ENCODE results near the gene NPL. TPM values are rescaled to one million over a fixed set of nuclear protein-coding genes. Genes with fewer than 3 reads are reported as not detected.

The NPL gene
- total and polyA plus RNA-seq, 2 of the 13 experiments (the other 11 are each of a cell fraction or from before 2014, with no cell fraction given) = 0.03 to 0.04 TPM

DNA sequence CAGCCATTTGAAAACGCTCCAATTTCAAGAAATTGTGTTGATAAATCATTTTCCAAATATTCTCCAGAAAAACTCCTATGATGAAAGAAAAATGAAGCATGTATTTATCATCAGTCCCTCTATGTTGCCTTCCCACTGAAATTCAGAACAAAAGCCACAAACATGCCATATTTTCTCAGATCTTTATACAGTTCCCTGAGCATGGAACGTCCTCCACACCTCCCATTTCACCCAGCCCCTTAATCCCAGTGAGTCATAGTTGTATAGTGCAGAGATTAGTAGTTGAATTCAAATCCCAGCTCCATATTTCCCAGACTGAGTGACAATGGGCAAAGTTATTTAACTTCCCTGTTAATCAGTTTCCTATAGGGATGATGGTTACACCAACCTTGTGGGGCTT is 20.6 kb upstream of the NPL start (continued):
- TF ChIP-seq, protein P1, sequence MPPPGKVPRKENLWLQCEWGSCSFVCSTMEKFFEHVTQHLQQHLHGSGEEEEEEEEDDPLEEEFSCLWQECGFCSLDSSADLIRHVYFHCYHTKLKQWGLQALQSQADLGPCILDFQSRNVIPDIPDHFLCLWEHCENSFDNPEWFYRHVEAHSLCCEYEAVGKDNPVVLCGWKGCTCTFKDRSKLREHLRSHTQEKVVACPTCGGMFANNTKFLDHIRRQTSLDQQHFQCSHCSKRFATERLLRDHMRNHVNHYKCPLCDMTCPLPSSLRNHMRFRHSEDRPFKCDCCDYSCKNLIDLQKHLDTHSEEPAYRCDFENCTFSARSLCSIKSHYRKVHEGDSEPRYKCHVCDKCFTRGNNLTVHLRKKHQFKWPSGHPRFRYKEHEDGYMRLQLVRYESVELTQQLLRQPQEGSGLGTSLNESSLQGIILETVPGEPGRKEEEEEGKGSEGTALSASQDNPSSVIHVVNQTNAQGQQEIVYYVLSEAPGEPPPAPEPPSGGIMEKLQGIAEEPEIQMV (CRISPR knock-in tag; IDR thresholded peaks at IDR 0.05; ENCODE audit: low read depth) = no peak
- no peak for TF ChIP-seq HOXA5 (CRISPR knock-in tag; IDR thresholded peaks at IDR 0.05)

DNA sequence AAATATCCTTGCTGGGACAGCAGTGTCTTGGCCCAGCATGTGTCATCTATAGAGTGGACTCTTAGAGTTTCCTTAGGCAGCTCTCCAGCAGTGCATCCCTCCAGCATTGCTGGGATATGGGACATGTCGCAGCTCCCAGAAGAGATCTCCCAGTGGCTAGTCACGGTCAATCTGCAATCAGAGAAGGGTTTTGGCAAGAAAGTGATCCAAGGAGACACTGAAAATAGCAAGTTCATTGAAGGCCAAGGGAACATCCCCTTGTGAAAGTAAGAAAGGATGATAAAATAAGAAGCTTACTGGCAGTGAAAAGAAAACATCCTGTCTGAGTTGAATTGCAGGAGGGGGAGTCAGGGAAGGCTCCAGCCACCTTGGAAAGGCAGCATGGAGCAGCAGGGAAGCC is 19.3 kb upstream of the NPL start:
- Histone ChIP-seq H3K79me2 (ENCODE audit: insufficient read depth, low read length) (no peaks in the 10 kb centered on the region), H3K4me2 (ENCODE audit: low read depth, low read length) (no peak overlapping the region), H3K9ac (ENCODE audit: insufficient read depth, low read depth, low read length) (no peak overlapping the region), H3K9me3 (ENCODE audit: low read length) (no peaks in the 10 kb centered on the region), H3K27ac (ENCODE audit: extremely low read length, insufficient read depth, low read length) (no peak overlapping the region), H3K4me1 (ENCODE audit: insufficient read depth, low read length) (no peaks in the 10 kb centered on the region), H3K4me3 (replicated peaks in 1 of 3; ENCODE audit: insufficient read depth in 1 of 3, low read depth in 2 of 3, low read length in 3 of 3) (no peak overlapping the region), H3K36me3 (replicated peaks in 1 of 2; ENCODE audit: control insufficient read depth in 1 of 2, insufficient read depth in 2 of 2, low read length in 2 of 2) (no peaks in the 10 kb centered on the region), H2AFZ (ENCODE audit: low read length) (no peak overlapping the region), H4K20me1 (ENCODE audit: insufficient read depth, low read length) (no peaks in the 10 kb centered on the region), H3K27me3 (ENCODE audit: control insufficient read depth in 1 of 2, insufficient read depth in 2 of 2, low read length in 2 of 2) (peaks cover 0 to 6% of the 10 kb centered on the region in 2 experiments; a peak in 1 of 5 replicates)
- no TSS peak for BruUV-seq (replicated peaks)
- 21% methylated on average over 2 of the region's 2 CpGs for WGBS (ENCODE audit: low lambda C conversion rate)
- CTCF ChIA-PET (ENCODE audit: low intra/inter-chr PET ratio, low total read pairs) = no interaction called here
- ATAC-seq (no peak), FAIRE-seq (no peak), DNase-seq (ENCODE audit: low spot score) (no peak)
- intact Hi-C loops (cut with micrococcal nuclease; ENCODE audit: unreplicated experiment) = no loop called here
- POLR2A ChIA-PET = no interaction called here
- in situ Hi-C loops (cut with HindIII; ENCODE audit: extremely low pct_ligation_motif_present, low pct_unique_long_range_greater_than_20kb) = no loop called here
- TF ChIP-seq, protein P2, sequence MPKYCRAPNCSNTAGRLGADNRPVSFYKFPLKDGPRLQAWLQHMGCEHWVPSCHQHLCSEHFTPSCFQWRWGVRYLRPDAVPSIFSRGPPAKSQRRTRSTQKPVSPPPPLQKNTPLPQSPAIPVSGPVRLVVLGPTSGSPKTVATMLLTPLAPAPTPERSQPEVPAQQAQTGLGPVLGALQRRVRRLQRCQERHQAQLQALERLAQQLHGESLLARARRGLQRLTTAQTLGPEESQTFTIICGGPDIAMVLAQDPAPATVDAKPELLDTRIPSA (CRISPR knock-in tag; IDR thresholded peaks at IDR 0.05; ENCODE audit: borderline replicate concordance) = no peak
- no peak for TF ChIP-seq MAF1 (CRISPR knock-in tag; IDR thresholded peaks at IDR 0.05; ENCODE audit: borderline replicate concordance)
- TF ChIP-seq, protein P3, sequence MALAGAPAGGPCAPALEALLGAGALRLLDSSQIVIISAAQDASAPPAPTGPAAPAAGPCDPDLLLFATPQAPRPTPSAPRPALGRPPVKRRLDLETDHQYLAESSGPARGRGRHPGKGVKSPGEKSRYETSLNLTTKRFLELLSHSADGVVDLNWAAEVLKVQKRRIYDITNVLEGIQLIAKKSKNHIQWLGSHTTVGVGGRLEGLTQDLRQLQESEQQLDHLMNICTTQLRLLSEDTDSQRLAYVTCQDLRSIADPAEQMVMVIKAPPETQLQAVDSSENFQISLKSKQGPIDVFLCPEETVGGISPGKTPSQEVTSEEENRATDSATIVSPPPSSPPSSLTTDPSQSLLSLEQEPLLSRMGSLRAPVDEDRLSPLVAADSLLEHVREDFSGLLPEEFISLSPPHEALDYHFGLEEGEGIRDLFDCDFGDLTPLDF (CRISPR knock-in tag; IDR thresholded peaks at IDR 0.05) = no peak
- no peak for TF ChIP-seq YY1 (IDR thresholded peaks at IDR 0.05; ENCODE audit: insufficient read depth, insufficient replicate concordance, low read depth, low read length)
- TF ChIP-seq IRF2 (CRISPR knock-in tag; IDR thresholded peaks at IDR 0.05) = no peak
- TF ChIP-seq, protein P4, sequence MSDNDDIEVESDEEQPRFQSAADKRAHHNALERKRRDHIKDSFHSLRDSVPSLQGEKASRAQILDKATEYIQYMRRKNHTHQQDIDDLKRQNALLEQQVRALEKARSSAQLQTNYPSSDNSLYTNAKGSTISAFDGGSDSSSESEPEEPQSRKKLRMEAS (IDR thresholded peaks at IDR 0.05) = no peak
- TF ChIP-seq NKX3-1 (CRISPR knock-in tag; IDR thresholded peaks at IDR 0.05) = no peak
- TF ChIP-seq, protein P5, sequence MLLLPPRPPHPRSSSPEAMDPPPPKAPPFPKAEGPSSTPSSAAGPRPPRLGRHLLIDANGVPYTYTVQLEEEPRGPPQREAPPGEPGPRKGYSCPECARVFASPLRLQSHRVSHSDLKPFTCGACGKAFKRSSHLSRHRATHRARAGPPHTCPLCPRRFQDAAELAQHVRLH (CRISPR knock-in tag; IDR thresholded peaks at IDR 0.05; ENCODE audit: borderline replicate concordance, low read depth) = no peak
- TF ChIP-seq RAD51 (IDR thresholded peaks at IDR 0.05; ENCODE audit: borderline replicate concordance) = no peak
- TF ChIP-seq, protein P6, sequence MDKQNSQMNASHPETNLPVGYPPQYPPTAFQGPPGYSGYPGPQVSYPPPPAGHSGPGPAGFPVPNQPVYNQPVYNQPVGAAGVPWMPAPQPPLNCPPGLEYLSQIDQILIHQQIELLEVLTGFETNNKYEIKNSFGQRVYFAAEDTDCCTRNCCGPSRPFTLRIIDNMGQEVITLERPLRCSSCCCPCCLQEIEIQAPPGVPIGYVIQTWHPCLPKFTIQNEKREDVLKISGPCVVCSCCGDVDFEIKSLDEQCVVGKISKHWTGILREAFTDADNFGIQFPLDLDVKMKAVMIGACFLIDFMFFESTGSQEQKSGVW (CRISPR knock-in tag; IDR thresholded peaks at IDR 0.05; ENCODE audit: borderline replicate concordance) = no peak

Data from HepG2 (cell line).